ENCODE data around the gene POPDC3. TPM values are rescaled to one million over a fixed set of nuclear protein-coding genes. Genes with fewer than 3 reads are reported as not detected.

POPDC3 gene
- total RNA-seq (2022; extraction: Qiagen RNA extraction; ENCODE audit: low read depth), result 24.7 to 28.3 TPM (median 27.1 TPM) in 5 replicates

GRCh38 chr6:105179244-105180065 is at the start of gene POPDC3:
POPDC3 (minus strand) TSS chr6:105180014; CDS start chr6:105161909, 18,105 bp downstream.

Other genes with a start within 250 kb of the POPDC3 start
- 0.97 to 1.6 TPM (median 1.4 TPM) in 5 replicates for gene LIN28B, start 222.9 kb downstream of the POPDC3 start, total RNA-seq (2022; extraction: Qiagen RNA extraction; ENCODE audit: low read depth)
- 33.6 to 37.4 TPM (median 36.9 TPM) in 5 replicates for gene PREP, start 223.1 kb upstream of the POPDC3 start, total RNA-seq (2022; extraction: Qiagen RNA extraction; ENCODE audit: low read depth)